G401.6 (cell line): Measurements from ENCODE around the gene FAM168B.

Experiments
- FAIRE-seq: peaks from 2 replicates; lab custom pipeline; 2012; peaks lifted over from hg19 to GRCh38; lab: Jason Lieb, UNC

The FAM168B gene

GRCh38 chr2:131055169-131056065 is 37.8 kb downstream of the FAM168B start:
- no peak for FAIRE-seq

- no peak for FAIRE-seq
These were observed 38.8 kb downstream of the FAM168B start for GRCh38 chr2:131054488-131054887.

DNA sequence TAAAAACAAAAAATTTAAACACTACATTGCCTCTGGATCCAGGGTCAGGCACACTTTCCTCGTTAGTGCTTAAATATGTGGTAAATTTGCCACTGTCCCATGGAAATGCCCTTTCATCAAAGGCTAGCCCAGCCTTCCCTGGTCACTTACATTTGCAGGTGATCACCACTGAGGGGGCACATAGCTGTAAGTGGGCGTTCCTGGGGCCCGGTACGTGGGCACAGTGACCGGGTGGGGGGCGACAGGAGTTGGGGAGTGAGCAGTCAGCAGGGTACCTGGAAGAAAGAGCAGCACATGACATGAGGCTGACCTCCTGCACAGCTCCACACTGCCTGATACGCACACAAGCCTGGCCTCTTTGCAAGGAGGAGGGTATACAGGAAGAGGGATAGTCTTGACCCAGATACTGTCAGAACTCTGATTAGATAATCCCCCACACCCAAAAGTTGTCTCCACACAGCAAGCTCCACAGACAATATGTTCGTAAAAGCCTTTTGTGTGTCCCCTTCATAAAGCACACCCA is 40.5 kb downstream of the FAM168B start:
- FAIRE-seq: no peak

DNA sequence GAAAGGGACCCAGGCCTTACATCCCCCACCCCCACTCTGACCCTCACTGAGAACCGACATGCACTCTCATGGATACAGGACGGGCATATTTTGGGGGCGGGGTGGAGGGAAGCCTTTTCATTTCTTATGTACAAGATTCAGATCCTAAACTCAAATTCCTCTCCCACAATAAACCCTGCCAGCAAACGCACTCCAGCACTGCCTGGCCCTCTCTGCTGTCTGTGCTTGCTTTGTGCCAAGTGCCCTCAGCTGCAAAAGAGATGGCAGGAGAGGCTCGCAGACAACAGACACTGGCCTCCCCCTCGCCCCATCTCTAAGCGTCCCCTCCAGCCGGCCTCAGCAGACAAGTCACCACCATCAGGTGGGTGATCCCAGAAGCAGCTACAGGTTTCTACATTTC is 42.4 kb downstream of the FAM168B start:
- no peak for FAIRE-seq

GRCh38 chr2:131049150-131049718 is 44.0 kb downstream of the FAM168B start:
- no peak for FAIRE-seq

DNA sequence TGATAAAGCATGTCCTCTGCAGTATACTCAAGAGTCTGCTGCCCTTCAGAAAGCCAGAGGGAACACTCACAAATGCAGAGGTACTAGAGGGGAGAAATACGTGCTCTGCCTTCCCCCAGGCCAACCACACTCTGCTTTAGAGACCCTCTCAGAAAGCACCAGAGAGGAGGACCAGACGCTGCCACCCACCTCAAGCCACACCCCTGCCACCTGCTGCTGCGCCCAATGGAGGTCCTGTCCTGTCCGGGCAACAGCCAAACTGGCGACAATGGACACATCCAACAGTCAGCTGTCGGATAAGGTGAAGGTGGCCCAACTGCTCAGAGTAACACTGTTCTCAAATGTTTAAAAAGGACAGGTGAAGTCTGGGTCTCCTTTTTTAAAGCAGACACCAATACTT is 44.6 kb downstream of the FAM168B start:
- FAIRE-seq: no peak

- no peak for FAIRE-seq
These were observed 45.2 kb downstream of the FAM168B start for GRCh38 chr2:131047920-131048560.

- no peak for FAIRE-seq
These were observed 46.2 kb downstream of the FAM168B start for GRCh38 chr2:131046918-131047652.

DNA sequence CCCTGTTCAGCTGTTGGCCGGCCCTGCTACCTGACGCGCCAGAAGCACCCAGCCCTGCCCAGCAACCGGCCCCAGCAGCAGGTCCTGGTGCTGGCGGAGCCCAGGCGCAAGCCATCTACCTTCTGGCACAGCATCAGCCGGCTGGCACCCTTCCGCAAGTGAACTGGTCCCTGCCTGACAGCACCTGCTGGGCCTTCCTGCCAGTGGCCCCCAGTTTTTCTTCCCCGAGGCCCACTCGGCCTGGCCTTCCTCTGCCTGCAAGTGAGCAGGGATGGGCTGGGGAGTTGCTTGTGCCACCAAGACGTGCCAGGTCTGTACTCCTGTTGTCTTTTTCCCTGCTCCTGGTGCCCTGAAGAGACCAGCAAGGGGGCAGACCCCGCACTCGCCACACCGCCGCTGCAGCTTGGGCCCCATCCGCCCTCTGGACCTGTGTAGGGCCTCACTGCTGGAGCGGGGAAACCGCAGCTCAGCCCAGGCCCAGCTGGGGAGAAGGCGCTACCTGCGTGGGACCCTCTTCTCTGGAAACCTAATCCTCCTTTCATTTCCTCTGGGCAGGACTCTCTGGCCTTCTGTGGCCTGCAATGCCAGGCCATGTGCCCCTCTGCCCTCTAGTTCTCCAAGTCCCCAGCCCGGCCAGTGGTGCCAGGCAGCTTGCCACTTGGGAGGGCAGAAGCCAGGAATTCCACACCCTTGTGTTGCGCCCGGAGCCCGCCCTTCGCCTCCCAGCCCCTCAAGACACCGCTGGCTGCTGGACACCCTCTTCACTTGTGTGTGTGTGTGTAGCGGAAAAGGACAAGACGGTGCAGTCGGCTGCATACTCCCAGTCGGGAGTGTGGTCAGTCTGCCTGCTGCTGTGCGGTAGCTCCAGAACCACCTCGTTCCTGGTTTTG is 47.0 kb downstream of the FAM168B start:
- FAIRE-seq: no peak

GRCh38 chr2:131045286-131046027 is 47.8 kb downstream of the FAM168B start:
- FAIRE-seq: no peak

DNA sequence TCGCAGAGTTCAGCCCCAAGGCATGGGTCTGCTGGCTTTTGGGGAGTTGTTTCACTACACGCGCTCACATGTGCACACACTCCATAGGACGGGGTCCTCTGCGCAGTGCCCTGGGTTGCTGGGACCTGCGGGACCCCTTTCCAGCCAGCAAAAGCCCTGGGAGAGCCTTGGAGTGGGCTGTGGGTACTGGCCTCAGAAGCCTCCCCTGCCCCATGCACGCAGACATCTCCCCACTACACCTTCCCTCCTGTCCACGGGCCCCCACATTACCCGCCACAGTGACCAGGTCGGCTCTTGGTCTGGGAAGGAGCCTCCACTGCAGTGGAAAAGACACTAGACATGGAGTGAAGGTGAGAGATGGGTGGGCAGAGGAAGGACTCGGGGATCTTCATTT is 48.5 kb downstream of the FAM168B start:
- FAIRE-seq: no peak

GRCh38 chr2:131044075-131044756 is 49.0 kb downstream of the FAM168B start:
- FAIRE-seq: no peak

- no peak for FAIRE-seq
These were observed 49.8 kb downstream of the FAM168B start for GRCh38 chr2:131043199-131044074.

DNA sequence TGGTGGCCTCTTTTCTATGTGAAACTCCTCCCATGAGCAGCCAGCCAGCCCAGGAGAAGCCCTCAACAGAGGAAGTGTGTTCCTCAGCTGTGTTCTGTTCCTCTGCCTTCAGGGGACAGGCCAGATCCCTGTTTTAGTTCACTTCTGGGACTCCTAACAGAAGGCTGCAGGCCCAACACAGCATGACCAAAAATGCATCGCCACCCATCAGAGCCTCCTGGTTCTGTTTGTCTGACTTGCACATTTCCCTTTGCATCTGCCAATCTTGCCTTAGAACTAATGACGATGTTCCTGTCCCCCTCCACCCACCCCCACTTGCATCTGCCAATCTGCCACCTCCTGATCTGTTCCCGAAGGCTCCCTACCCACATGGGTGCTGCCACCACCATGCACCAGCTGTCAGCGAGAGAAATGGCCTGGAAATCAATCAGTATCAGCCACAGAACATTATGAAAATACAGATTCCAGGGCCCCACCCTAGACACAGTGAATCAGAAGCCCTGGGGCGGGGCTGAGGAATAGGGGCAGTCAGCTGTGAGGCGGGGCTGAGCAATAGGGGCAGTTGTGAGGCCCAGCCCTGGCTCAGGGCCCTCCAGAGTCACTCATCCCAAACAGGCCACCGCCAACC is 51.0 kb downstream of the FAM168B start:
- FAIRE-seq: no peak

DNA sequence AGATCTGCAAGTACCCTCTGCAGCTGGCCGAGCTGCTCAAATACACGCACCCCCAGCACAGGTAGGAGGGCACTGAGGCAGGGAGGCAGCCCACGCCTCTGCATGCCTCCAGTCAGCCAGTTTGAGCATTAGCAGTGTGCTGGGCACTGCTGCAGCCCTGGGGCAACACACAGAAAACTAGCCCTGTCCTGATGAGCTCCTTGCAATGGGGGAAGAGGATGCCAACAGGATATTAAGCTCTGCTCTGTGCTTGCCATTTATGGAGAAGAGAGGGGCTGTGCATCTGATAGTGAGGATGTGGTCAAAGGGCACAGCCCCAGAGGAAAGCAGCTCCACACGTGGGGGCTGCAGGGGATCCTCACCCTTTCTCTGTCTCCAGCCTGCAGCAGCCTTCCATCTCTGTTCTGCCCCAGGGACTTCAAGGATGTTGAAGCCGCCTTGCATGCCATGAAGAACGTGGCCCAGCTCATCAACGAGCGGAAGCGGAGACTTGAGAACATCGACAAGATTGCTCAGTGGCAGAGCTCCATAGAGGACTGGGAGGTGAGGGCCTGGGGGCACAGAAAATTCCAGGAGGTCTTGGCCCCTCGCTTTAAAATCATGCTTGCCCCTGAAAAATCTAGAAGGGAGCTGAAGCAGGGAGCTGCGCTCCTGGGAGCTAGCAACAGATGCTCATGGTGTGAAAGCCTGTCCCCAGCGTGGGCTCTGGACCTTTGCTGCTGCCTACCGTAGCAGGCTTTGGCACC is 51.7 kb downstream of the FAM168B start:
- no peak for FAIRE-seq

GRCh38 chr2:131040661-131041401 is 52.4 kb downstream of the FAM168B start:
- FAIRE-seq: no peak
